IMR-90 (cell line): Measurements from ENCODE around the gene COL19A1. TPM values are rescaled to one million over a fixed set of nuclear protein-coding genes. Genes with fewer than 3 reads are reported as not detected.

Experiments
- ATAC-seq: fragments of 200-7000 bp; cut with Tn5 transposase; 2 replicates; pipeline ENCODE4 v1.9.1; 2020; ENCODE audit warnings: low read depth, mild to moderate bottlenecking, moderate library complexity
- BruUV-seq: library from RNA; stranded (reverse); fragments of 400-500 nt; replicated peaks from 2 replicates; lab custom pipeline; 2021; lab: Mats Ljungman, UMichigan
- CTCF ChIA-PET: fragments of 300-600 bp; formaldehyde crosslinking; extraction: SDS; loops from one replicate; lab custom pipeline; 2021; ENCODE audit warnings: antibody characterized with exemption; lab: Yijun Ruan, JAX
- POLR2A ChIA-PET: fragments of 300-600 bp; sonication (Branson Sonifier 250); formaldehyde crosslinking; loops from one replicate; lab custom pipeline; 2022; ENCODE audit warnings: antibody characterized with exemption; ENCODE audit not compliant: unreplicated experiment; lab: Charles Lee
- DNase-seq: peaks from one replicate; pipeline ENCODE4 v3.0.0; 2013
- H2AFZ ChIP-seq: replicated peaks from 2 replicates; pipeline ENCODE3; 2013; ENCODE audit warnings: low read length, mild to moderate bottlenecking; ENCODE audit not compliant: poor library complexity
- H2AK5ac ChIP-seq: 2 replicates; pipeline ENCODE4 v1.6.1; 2013; ENCODE audit warnings: low read depth, low read length, inconsistent platforms
- H2AK9ac ChIP-seq: replicated peaks from 2 replicates; pipeline ENCODE3; 2013; ENCODE audit warnings: mild to moderate bottlenecking, low read depth, low read length, moderate library complexity; ENCODE audit not compliant: poor library complexity
- H2BK120ac ChIP-seq: 2 replicates; pipeline ENCODE4 v1.6.1; 2013; ENCODE audit warnings: low read depth, low read length, inconsistent platforms
- H2BK15ac ChIP-seq: 3 replicates; pipeline ENCODE4 v1.6.1; 2013; ENCODE audit warnings: low read depth, low read length, inconsistent platforms
- H2BK20ac ChIP-seq: 2 replicates; pipeline ENCODE4 v1.6.1; 2013; ENCODE audit warnings: low read depth, mild to moderate bottlenecking, inconsistent platforms, low read length, moderate library complexity
- H2BK5ac ChIP-seq: 2 replicates; pipeline ENCODE4 v1.6.1; 2013; ENCODE audit warnings: mild to moderate bottlenecking, low read depth, low read length, inconsistent platforms; ENCODE audit not compliant: poor library complexity, severe bottlenecking
- H3K14ac ChIP-seq: replicated peaks from 2 replicates; pipeline ENCODE4 v1.6.1; 2013; ENCODE audit warnings: low read depth, low read length, inconsistent platforms
- H3K18ac ChIP-seq: 2 replicates; pipeline ENCODE4 v1.6.1; 2013; ENCODE audit warnings: low read depth, low read length, control low read depth
- H3K23ac ChIP-seq: 2 replicates; pipeline ENCODE4 v1.6.1; 2013; ENCODE audit warnings: low read depth, low read length, inconsistent platforms
- H3K27ac ChIP-seq: 2 replicates; pipeline ENCODE4 v1.5.1; 2013; ENCODE audit warnings: mild to moderate bottlenecking, control low read depth, low read length; ENCODE audit not compliant: insufficient read depth
- H3K27me3 ChIP-seq: 2 replicates; pipeline ENCODE4 v1.6.1; 2013; ENCODE audit warnings: low read length; ENCODE audit not compliant: control insufficient read depth, insufficient read depth
- H3K36me3 ChIP-seq: 2 replicates; pipeline ENCODE4 v1.6.1; 2013; ENCODE audit warnings: low read length, mixed read lengths; ENCODE audit not compliant: control insufficient read depth, insufficient read depth
- H3K4ac ChIP-seq: 2 replicates; pipeline ENCODE4 v1.6.1; 2013; ENCODE audit warnings: low read depth, low read length, inconsistent platforms
- H3K4me1 ChIP-seq: 2 replicates; pipeline ENCODE4 v1.6.1; 2013; ENCODE audit warnings: low read length, mixed read lengths; ENCODE audit not compliant: control insufficient read depth, insufficient read depth
- H3K4me2 ChIP-seq: 2 replicates; pipeline ENCODE4 v1.6.1; 2013; ENCODE audit warnings: low read depth, mild to moderate bottlenecking, control low read depth, low read length, moderate library complexity
- H3K4me3 ChIP-seq: 2 replicates; pipeline ENCODE4 v1.5.1; 2013; ENCODE audit warnings: low read depth, mild to moderate bottlenecking, control low read depth, low read length, moderate library complexity; ENCODE audit not compliant: insufficient read depth
- H3K56ac ChIP-seq: 2 replicates; pipeline ENCODE4 v1.6.1; 2013; ENCODE audit warnings: low read length, inconsistent platforms; ENCODE audit not compliant: insufficient read depth; ENCODE audit errors: extremely low read depth
- H3K79me1 ChIP-seq, 2 experiments: 2 replicates each; pipeline ENCODE4 v1.6.1; 2013; ENCODE audit warnings: low read length in 2 of 2, inconsistent platforms in 1 of 2, low read depth in 1 of 2
- H3K9ac ChIP-seq: 2 replicates; pipeline ENCODE4 v1.6.1; 2013; ENCODE audit warnings: low read depth, low read length, control low read depth
- H3K9me1 ChIP-seq: 2 replicates; pipeline ENCODE4 v1.6.1; 2013; ENCODE audit warnings: low read length, inconsistent platforms; ENCODE audit not compliant: insufficient read depth
- H3K9me3 ChIP-seq: 2 replicates; pipeline ENCODE4 v1.6.1; 2013; ENCODE audit warnings: low read length; ENCODE audit not compliant: control insufficient read depth, insufficient read depth
- H4K20me1 ChIP-seq: 2 replicates; pipeline ENCODE4 v1.6.1; 2013; ENCODE audit warnings: low read length, inconsistent platforms; ENCODE audit not compliant: insufficient read depth
- H4K5ac ChIP-seq: 2 replicates; pipeline ENCODE4 v1.6.1; 2013; ENCODE audit warnings: mild to moderate bottlenecking, low read depth, low read length, control low read depth
- H4K8ac ChIP-seq, 2 experiments: 2 replicates each; pipeline ENCODE4 v1.6.1; 2013; ENCODE audit warnings: low read depth in 2 of 2, low read length in 2 of 2, control low read depth in 1 of 2, inconsistent platforms in 1 of 2
- H4K91ac ChIP-seq: 2 replicates; pipeline ENCODE4 v1.6.1; 2013; ENCODE audit warnings: low read depth, low read length, inconsistent platforms; ENCODE audit not compliant: insufficient read depth
- CTCF ChIP-seq: conservative IDR thresholded peaks from 2 replicates; pipeline ENCODE4 v1.5.1; 2012; ENCODE audit warnings: mild to moderate bottlenecking, low read depth, low read length, improper control_type of control experiment
- ELK1 ChIP-seq: fragments of 150-350 bp; IDR thresholded peaks from 2 replicates; pipeline ENCODE4 v1.6.1; 2016; ENCODE audit warnings: low read depth, mild to moderate bottlenecking, low read length, moderate library complexity, borderline replicate concordance
- NFE2L2 ChIP-seq: fragments of 150-350 bp; IDR thresholded peaks from 2 replicates; pipeline ENCODE4 v1.6.1; 2016; ENCODE audit warnings: low read depth, mild to moderate bottlenecking, low read length
- WGBS, 2 experiments: methylation state at CpG; one replicate each; pipeline versions ENCODE4 v1.1.5 to v1.1.7; 2013; ENCODE audit warnings: missing lambda C conversion rate in 2 of 2; ENCODE audit not compliant: insufficient read length in 1 of 2; ENCODE audit errors: extremely low coverage in 2 of 2; 5-methylcytosine and 5-hydroxymethylcytosine counted together
- dilution Hi-C: fragments of 300-500 bp; cut with HindIII; formaldehyde crosslinking; loops from one replicate; pipeline ENCODE4 v1.14.3; 2018; ENCODE audit warnings: low sequenced_read_pairs; ENCODE audit not compliant: unreplicated experiment
- in situ Hi-C: fragments of 300-500 bp; cut with MboI; formaldehyde crosslinking; loops from 3 replicates; pipeline ENCODE4 v1.14.3; 2019; ENCODE audit warnings: low sequenced_read_pairs, inconsistent platforms, mixed read lengths
- intact Hi-C: fragments of 100-400 bp; cut with micrococcal nuclease; formaldehyde crosslinking; loops from 2 replicates; pipeline ENCODE4 v1.10.0; 2022
- polyA plus RNA-seq, 3 experiments: library from polyadenylated mRNA; depleted of rRNA; stranded (reverse); fragments of >200 nt; gene quantifications; 2 replicates each; pipeline ENCODE4 v1.2.3, GENCODE V29; 2012; ENCODE audit warnings: low replicate concordance in 1 of 3
- total RNA-seq: library from RNA; depleted of rRNA; stranded (reverse); fragments of >200 nt; gene quantifications from 2 replicates; pipeline ENCODE4 v1.2.3, GENCODE V29; 2012

COL19A1 gene
- total and polyA plus RNA-seq, 2 of the 4 experiments (the other 2 are of a cell fraction) = under 0.01 TPM; not detected in 1

- no peak for TF ChIP-seq ELK1
Observed at GRCh38 chr6:70051197-70052124, 185.1 kb downstream of the COL19A1 start (continued).

GRCh38 chr6:70059039-70059719 lies 192.8 kb downstream of the COL19A1 start:
- Histone ChIP-seq H3K4me2 (no peak overlapping the region), H2AK5ac (no peak overlapping the region), H2BK5ac (no peak overlapping the region), H2AK9ac (no peak overlapping the region), H3K27ac (no peak overlapping the region), H3K9me3 (no peaks in the 10 kb centered on the region), H2BK15ac (no peak overlapping the region), H3K4me3 (no peak overlapping the region), H4K20me1 (no peaks in the 10 kb centered on the region), H3K9ac (no peak overlapping the region), H3K36me3 (no peaks in the 10 kb centered on the region), H3K4me1 (no peaks in the 10 kb centered on the region), H4K91ac (no peak overlapping the region), H4K8ac (no peak overlapping the region), H3K79me1 (no peaks in the 10 kb centered on the region), H3K14ac (no peak overlapping the region), H2BK120ac (no peak overlapping the region), H3K9me1 (no peaks in the 10 kb centered on the region), H2AFZ (no peak overlapping the region), H3K27me3 (no peaks in the 10 kb centered on the region), H3K18ac (no peak overlapping the region), H3K4ac (no peak overlapping the region), H2BK20ac (no peak overlapping the region), H3K23ac (no peak overlapping the region), H4K5ac (no peak overlapping the region), H3K56ac (no peak overlapping the region)
- POLR2A ChIA-PET = no interaction called here
- dilution Hi-C loops = no loop called here
- in situ Hi-C loops = no loop called here
- CTCF ChIA-PET = no interaction called here
- DNase-seq = no peak
- no CpG with 5 or more reads among the region's 2 CpGs for WGBS, 2 experiments
- TF ChIP-seq CTCF = no peak
- TF ChIP-seq NFE2L2 = no peak
- BruUV-seq = no TSS peak
- no peak for ATAC-seq
- intact Hi-C loops = no loop called here
